Gastroesophageal sphincter (tissue), 3 donors: Measurements from ENCODE around the gene NEDD8.

Source experiments
- EP300 ChIP-seq: sonication (generic); formaldehyde crosslinking; IDR thresholded peaks from one replicate; pipeline ENCODE4 v1.6.1; 2017; ENCODE audit warnings: antibody characterized with exemption, mild to moderate bottlenecking
- POLR2A ChIP-seq, 2 donors: fragments of 450-650 bp; IDR thresholded peaks; one replicate each; pipeline ENCODE4 v1.6.1; 2017; ENCODE audit warnings: antibody characterized with exemption in 2 of 2, mild to moderate bottlenecking in 2 of 2, moderate library complexity in 1 of 2
- TF ChIP-seq, protein P1 (sequence below), 4 experiments: fragments of 200-600 bp in 2 of 4; fragments of 450-650 bp in 2 of 4; sonication (generic) in 1 of 4; IDR thresholded peaks; one replicate each; pipeline ENCODE4 v1.5.1; 2017 to 2019; ENCODE audit warnings: antibody characterized with exemption in 4 of 4, mild to moderate bottlenecking in 2 of 4, moderate library complexity in 2 of 4

DNA sequence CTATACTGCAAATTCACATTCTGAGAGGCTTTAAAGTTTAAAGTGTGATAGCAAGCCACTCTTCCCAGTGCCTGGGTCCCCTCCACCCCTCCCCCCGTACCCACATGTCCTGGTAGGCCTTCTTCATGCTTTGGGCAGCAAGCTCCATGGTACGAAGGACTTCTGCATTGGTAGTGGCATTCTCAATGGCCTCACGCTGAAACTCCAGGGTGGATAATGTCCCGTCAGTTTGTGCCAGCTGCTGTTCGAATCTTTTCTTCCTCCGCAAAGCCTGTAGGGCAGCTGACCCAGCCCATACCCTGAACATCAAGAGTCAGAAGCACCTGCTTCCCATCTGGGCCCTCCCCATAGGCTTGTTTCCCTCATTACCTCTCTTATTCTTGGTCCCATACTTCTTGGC lies 20.9 kb downstream of the NEDD8 start:
- TF ChIP-seq POLR2A (IDR thresholded peaks at IDR 0.05) (no peak), EP300 (no peak)
- TF ChIP-seq, protein P1, sequence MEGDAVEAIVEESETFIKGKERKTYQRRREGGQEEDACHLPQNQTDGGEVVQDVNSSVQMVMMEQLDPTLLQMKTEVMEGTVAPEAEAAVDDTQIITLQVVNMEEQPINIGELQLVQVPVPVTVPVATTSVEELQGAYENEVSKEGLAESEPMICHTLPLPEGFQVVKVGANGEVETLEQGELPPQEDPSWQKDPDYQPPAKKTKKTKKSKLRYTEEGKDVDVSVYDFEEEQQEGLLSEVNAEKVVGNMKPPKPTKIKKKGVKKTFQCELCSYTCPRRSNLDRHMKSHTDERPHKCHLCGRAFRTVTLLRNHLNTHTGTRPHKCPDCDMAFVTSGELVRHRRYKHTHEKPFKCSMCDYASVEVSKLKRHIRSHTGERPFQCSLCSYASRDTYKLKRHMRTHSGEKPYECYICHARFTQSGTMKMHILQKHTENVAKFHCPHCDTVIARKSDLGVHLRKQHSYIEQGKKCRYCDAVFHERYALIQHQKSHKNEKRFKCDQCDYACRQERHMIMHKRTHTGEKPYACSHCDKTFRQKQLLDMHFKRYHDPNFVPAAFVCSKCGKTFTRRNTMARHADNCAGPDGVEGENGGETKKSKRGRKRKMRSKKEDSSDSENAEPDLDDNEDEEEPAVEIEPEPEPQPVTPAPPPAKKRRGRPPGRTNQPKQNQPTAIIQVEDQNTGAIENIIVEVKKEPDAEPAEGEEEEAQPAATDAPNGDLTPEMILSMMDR (IDR thresholded peaks at IDR 0.05): no peak
